HCEC 1CT (cell line): Measurements from ENCODE around the gene TSPAN32.
A peak's percentile ranks its signal among the peaks of the same experiment; 100 is the strongest.

Experiments
- DNase-seq: peaks from one replicate; pipeline ENCODE4 v3.0.0-alpha.2; 2017

The TSPAN32 gene

GRCh38 chr11:2305140-2305778 lies 3.4 kb downstream of the TSPAN32 start:
- peak; percentile 51 for DNase-seq

DNA sequence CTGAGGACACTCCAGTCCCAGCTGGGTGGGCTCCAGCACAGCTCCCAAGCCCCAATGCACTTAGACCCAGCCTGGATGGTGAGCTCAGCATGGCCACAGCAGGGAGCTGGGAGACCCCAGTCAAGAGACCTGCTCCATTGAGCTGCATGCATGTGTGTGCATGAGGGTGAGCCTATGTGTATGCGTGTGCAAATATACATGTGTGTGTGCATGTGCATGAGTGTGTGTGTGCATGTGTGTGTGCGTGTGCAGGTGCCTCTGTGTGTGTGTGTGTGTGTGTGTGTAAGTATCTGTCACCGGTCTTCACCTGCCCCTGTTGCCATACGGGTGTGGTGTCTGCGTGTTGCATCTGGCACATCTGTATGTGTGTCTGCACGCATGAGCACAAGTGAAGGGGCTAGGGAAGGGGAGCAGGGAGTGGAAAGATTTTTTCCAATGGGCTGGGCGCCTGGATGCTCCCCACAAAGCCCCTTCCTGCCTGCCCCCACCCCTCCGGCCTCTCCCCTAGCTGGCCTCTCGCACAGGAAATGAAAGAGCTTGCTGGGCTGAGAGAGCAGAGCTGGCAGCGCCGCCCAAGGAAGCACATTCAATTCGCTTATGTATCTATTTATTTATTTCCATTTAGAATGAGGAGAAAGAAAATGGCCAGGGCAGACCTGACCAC lies 4.1 kb downstream of the TSPAN32 start:
- DNase-seq, result peak; percentile 20

GRCh38 chr11:2306452-2306823 lies 4.6 kb downstream of the TSPAN32 start:
- DNase-seq, result peak; percentile 56

DNA sequence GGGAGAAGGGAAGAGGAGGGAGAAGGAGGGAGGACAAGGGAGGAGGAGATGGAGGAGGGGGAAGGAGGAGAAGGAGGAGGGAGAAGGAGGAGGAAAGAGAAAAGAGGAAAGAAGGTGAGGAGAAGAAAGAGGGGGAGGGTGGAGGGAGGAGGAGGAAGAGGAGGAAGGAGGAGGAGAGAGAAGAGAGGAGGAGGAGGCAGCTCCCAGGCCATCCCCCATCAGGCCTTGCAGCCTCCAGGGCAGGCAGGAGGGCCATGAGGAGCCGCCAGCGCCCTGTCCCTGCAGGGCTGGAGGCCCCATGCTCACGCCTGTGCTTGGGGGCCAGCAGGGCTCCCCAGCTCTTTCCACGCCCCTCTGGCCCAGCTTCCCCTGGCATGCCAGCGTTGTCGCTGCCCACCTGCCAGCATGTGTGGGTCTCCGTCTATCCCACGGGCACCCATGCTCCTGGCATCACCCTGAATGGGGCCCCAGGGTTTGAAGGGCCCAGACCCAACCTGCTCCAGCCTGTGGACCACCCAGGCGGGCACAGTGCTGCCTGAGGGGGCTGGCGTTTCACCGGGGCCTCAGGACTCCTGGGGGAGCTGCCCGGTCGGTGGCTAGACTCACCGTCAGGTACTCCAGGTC lies 5.2 kb downstream of the TSPAN32 start:
- no peak for DNase-seq

- DNase-seq, result no peak
Measured at GRCh38 chr11:2307501-2308331, 5.9 kb downstream of the TSPAN32 start.

- no peak for DNase-seq
Measured at GRCh38 chr11:2308713-2309112, 6.9 kb downstream of the TSPAN32 start.

- DNase-seq, result no peak
Measured at GRCh38 chr11:2309251-2310072, 7.6 kb downstream of the TSPAN32 start.

- DNase-seq, result no peak
Measured at GRCh38 chr11:2310073-2310785, 8.4 kb downstream of the TSPAN32 start.

DNA sequence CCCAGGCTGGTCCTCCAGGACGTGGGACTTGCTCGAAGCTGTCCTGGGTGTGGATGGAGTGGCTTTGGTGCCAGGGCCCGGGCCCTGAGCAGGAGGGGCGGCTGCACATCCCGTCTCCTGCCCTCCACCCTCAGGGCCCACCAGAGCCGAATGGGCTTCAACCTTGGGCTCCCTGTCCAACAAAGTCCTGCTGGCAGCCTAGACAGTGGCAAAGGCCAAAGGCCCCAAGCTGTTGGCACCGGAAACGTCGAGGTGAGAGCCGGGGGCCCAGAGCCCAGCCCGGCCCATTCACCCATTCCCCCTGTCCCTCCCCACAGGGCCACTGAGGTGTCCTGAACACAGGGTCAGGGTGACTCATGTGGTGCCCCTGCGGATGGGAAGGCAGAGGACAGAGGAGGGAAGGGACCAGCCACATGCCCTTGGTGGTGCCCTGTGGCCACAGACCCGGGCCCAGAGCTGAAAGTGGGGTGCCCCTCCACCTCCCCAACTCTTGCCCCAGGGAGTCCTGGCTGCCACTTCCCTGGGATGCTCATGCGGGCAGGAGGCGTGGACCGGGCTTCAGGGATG lies 9.1 kb downstream of the TSPAN32 start:
- no peak for DNase-seq

GRCh38 chr11:2311353-2312133 lies 9.7 kb downstream of the TSPAN32 start:
- no peak for DNase-seq

DNA sequence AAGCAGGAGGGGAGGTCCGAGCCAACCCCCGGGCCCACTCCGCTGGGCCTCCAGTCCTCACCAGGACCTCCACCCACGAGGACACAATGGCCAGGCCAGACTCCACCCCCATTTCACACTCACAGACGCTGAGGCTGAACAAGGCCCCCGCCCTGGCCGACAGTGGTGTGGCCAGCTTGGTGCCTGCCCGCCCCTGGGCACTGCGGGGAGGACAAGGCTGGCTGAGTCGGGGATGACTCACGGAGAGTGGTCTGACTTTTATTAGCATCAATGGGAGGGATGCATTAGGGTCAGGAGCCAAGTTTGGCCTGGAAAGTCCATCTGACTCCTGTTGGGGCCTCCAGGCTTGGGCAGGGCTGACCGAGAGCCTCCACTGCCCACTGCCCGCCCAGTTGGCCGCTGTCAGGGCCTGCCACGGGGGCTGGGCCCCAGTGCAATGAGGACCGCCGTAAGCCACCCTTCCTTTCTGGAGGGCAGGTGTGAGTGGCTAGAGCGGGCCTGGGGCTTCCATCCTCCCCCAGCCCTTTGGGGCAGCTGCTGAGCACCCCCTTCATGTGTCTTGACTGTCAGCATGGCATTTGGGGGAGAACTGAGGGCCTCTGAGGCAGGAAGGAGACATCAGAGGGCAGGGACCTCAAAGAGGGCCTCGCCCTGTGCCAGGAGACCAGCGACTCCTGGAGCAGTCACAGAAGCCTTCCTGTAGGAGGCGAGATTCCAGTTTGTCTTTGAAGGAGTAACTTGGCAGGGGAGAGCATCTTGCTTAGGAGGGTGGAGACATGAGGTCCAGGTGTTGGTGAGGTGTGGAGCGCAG lies 10.6 kb downstream of the TSPAN32 start:
- DNase-seq, result peak; percentile 52

- no peak for DNase-seq
Measured at GRCh38 chr11:2313051-2313951, 11.5 kb downstream of the TSPAN32 start.

DNA sequence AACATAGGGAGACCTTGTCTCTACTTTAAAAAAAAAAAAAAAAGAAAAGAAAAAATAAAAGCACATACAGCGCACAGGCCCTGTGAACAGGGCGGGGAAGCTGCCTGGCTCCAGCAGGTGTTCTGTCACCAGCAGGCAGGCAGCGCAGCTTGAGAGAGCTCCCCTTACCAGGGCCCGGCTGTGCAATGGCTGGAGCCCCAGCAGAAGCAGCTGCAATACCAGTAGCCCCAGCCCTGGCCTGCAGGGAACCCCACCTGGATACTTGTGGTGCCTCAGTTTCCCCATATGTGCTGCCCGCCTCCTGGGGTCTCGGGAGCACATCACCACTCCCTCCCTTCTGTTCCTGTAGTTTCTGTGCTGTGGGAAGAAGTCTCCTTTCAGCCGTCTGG lies 12.3 kb downstream of the TSPAN32 start:
- no peak for DNase-seq

- peak; percentile 12 for DNase-seq
Measured at GRCh38 chr11:2314525-2315394, 12.9 kb downstream of the TSPAN32 start.

DNA sequence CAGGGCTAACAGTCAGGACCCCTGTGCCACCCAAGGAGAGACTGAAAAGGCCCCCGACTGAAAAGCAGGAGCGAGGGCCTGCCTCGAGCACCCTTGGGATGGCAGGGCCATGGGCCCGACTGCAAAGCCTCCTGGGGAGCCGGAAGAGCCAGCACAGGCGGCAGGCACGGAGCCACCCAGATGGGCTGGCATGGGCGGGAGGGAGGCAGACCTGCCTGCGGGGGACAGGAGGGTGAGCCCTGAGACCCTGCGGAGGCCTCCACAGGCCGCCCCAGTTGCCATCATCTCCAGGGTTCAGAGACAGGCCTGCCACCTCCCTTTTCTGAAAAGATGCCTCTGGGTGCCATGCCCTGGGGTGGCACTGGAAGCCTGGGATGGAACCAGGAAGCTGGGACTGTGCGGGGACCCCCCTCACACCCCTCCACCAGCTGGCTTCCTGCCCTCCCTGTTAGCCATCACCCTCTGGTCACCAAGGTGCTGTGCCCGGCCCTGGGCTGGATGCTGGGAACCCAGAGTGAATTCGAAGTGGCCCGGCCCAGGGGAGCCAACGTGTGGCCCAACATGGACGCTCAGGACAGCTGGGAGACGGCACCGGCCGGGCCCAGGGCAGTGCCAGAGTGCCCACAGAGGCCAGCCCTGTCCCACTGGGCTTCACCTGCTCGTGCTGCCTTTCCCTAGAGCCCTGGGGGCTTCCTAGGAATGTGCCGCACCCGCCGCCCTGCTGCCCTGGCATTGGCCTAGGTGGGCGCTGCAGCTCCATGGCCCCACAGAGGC lies 13.8 kb downstream of the TSPAN32 start:
- no peak for DNase-seq

DNA sequence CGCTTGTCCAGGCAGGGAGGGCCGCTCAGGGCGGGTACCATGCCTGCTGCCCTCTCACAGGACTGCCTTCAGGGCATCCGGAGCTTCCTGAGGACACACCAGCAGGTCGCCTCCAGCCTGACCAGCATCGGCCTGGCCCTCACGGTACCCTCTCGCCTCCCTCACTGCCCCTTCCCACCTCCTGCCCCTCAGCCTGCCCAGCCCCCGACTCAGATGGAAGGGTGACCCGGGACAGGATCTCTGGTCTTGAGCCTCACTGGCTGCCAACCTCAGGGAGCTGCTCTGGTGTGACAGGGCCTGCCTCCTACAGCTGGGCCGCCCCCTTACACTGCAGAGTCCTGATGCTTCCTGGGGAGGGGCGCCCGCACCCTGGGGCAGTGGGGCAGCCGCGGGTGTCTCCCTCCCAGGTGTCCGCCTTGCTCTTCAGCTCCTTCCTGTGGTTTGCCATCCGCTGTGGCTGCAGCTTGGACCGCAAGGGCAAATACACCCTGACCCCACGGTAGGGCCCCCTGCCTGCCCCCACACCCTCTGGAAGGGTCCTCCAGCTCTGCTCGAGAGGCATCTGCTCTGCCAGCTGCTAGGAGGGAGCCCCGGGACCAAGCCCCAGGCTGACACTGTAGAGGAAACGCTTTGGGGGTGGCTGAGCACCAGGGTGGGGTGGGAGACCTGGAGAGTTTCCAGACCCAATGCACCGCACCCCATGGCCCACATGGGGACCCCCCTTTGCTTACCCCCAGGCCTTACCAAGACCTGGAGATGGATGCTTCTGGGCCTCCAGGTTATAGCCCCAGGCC lies 14.6 kb downstream of the TSPAN32 start:
- no peak for DNase-seq
